GM12801 (cell line): ENCODE results near the gene WBP1L.

Experiments used
- CTCF ChIP-seq: IDR thresholded peaks from one replicate; pipeline ENCODE4 v1.5.1; 2011; ENCODE audit warnings: control low read depth; ENCODE audit not compliant: insufficient read length; ENCODE audit errors: extremely low read depth

Gene WBP1L

GRCh38 chr10:102795453-102796406 lies 52.0 kb downstream of the WBP1L start:
- TF ChIP-seq CTCF = no peak

- no peak for TF ChIP-seq CTCF
Observed at GRCh38 chr10:102796407-102797176, 52.8 kb downstream of the WBP1L start.

GRCh38 chr10:102799691-102800471 lies 56.1 kb downstream of the WBP1L start:
- TF ChIP-seq CTCF = no peak

GRCh38 chr10:102800611-102801335 lies 57.0 kb downstream of the WBP1L start:
- no peak for TF ChIP-seq CTCF

- no peak for TF ChIP-seq CTCF
Observed at GRCh38 chr10:102801496-102801895, 57.7 kb downstream of the WBP1L start.

- no peak for TF ChIP-seq CTCF
Observed at GRCh38 chr10:102801978-102802377, 58.2 kb downstream of the WBP1L start.
